CD14-positive monocyte (primary cell): Measurements from ENCODE around the gene TMEM14B. TPM values are rescaled to one million over a fixed set of nuclear protein-coding genes. Genes with fewer than 3 reads are reported as not detected.

ENCODE experiments used
- DNase-seq, 3 donors: peaks; one replicate each; pipeline ENCODE4 v3.0.0-alpha.2; 2011 to 2022
- H2AFZ ChIP-seq: 2 replicates; pipeline ENCODE4 v1.6.0; 2012; ENCODE audit warnings: mild to moderate bottlenecking, low read depth, low read length, inconsistent platforms; ENCODE audit not compliant: insufficient read depth, poor library complexity, severe bottlenecking
- H3K27ac ChIP-seq, 2 donors: 1 replicate in 1 of 2; 2 replicates in 1 of 2; pipeline ENCODE4 v1.5.1; 2012 to 2013; ENCODE audit warnings: low read length in 2 of 2, control low read depth in 1 of 2, inconsistent platforms in 1 of 2, low read depth in 1 of 2, mild to moderate bottlenecking in 1 of 2
- H3K27me3 ChIP-seq, 2 donors: one replicate each; pipeline versions ENCODE4 v1.6.0 to v1.6.1; 2011 to 2013; ENCODE audit warnings: low read length in 2 of 2; ENCODE audit not compliant: control insufficient read depth in 2 of 2, insufficient read depth in 2 of 2
- H3K36me3 ChIP-seq, 2 donors: replicated peaks in 1 of 2; 1 replicate in 1 of 2; 2 replicates in 1 of 2; pipeline versions ENCODE4 v1.5.1 to v1.6.1; 2012 to 2013; ENCODE audit warnings: low read length in 2 of 2, control low read depth in 1 of 2, inconsistent platforms in 1 of 2, mild to moderate bottlenecking in 1 of 2; ENCODE audit not compliant: insufficient read depth in 2 of 2, control insufficient read depth in 1 of 2
- H3K4me1 ChIP-seq, 2 donors: 1 replicate in 1 of 2; 2 replicates in 1 of 2; pipeline versions ENCODE4 v1.5.1 to v1.6.1; 2012 to 2013; ENCODE audit warnings: low read length in 2 of 2, control low read depth in 1 of 2, inconsistent platforms in 1 of 2, mild to moderate bottlenecking in 1 of 2, moderate library complexity in 1 of 2; ENCODE audit not compliant: insufficient read depth in 2 of 2, control insufficient read depth in 1 of 2
- H3K4me2 ChIP-seq: replicated peaks from 2 replicates; pipeline ENCODE3; 2012; ENCODE audit warnings: low read length, moderate library complexity, mild to moderate bottlenecking; ENCODE audit not compliant: poor library complexity, severe bottlenecking; ENCODE audit errors: extremely low read depth
- H3K4me3 ChIP-seq, 3 experiments: fragments of 200-600 bp in 1 of 3; sonication (generic) in 1 of 3; replicated peaks in 1 of 3; 1 replicate in 2 of 3; 2 replicates in 1 of 3; pipeline ENCODE4 v1.5.1; 2011 to 2013; ENCODE audit warnings: low read length in 3 of 3, mild to moderate bottlenecking in 3 of 3, control low read depth in 2 of 3, low read depth in 2 of 3, inconsistent platforms in 1 of 3, moderate library complexity in 1 of 3
- H3K79me2 ChIP-seq: 2 replicates; pipeline ENCODE4 v1.6.0; 2012; ENCODE audit warnings: mild to moderate bottlenecking, control low read depth, inconsistent platforms, low read length, moderate library complexity; ENCODE audit not compliant: insufficient read depth
- H3K9ac ChIP-seq: 2 replicates; pipeline ENCODE4 v1.6.0; 2017; ENCODE audit warnings: low read length, mild to moderate bottlenecking; ENCODE audit not compliant: insufficient read depth, poor library complexity, severe bottlenecking
- H3K9me3 ChIP-seq, 2 donors: replicated peaks in 1 of 2; 1 replicate in 1 of 2; 2 replicates in 1 of 2; pipeline versions ENCODE4 v1.5.1 to v1.6.1; 2012 to 2013; ENCODE audit warnings: low read length in 2 of 2, control low read depth in 1 of 2; ENCODE audit not compliant: control insufficient read depth in 1 of 2, insufficient read depth in 1 of 2
- H4K20me1 ChIP-seq: 2 replicates; pipeline ENCODE4 v1.6.0; 2012; ENCODE audit warnings: mild to moderate bottlenecking, low read length, control low read depth, moderate library complexity; ENCODE audit not compliant: insufficient read depth
- H3K27ac Mint-ChIP-seq, 7 donors: one replicate each; pipeline ENCODE4 v1.8.0; 2020; ENCODE audit warnings: mild to moderate bottlenecking in 7 of 7, mixed read lengths in 7 of 7, moderate library complexity in 6 of 7, inconsistent platforms in 2 of 7
- H3K27me3 Mint-ChIP-seq, 3 donors: one replicate each; pipeline ENCODE4 v1.8.0; 2021 to 2022; ENCODE audit warnings: low read depth in 3 of 3, mild to moderate bottlenecking in 3 of 3, mixed read lengths in 3 of 3, moderate library complexity in 3 of 3, inconsistent platforms in 1 of 3
- H3K36me3 Mint-ChIP-seq, 2 donors: one replicate each; pipeline ENCODE4 v1.8.0; 2020; ENCODE audit warnings: mixed read lengths in 2 of 2, inconsistent platforms in 1 of 2, mild to moderate bottlenecking in 1 of 2
- H3K4me1 Mint-ChIP-seq: one replicate; pipeline ENCODE4 v1.8.0; 2020; ENCODE audit warnings: mild to moderate bottlenecking, mixed read lengths
- H3K4me3 Mint-ChIP-seq, 2 donors: one replicate each; pipeline ENCODE4 v1.8.0; 2020; ENCODE audit warnings: mild to moderate bottlenecking in 2 of 2, mixed read lengths in 2 of 2, moderate library complexity in 1 of 2
- H3K9me3 Mint-ChIP-seq, 7 donors: one replicate each; pipeline ENCODE4 v1.8.0; 2020 to 2022; ENCODE audit warnings: mixed read lengths in 7 of 7, mild to moderate bottlenecking in 6 of 7, moderate library complexity in 6 of 7, inconsistent platforms in 2 of 7
- WGBS: methylation state at CpG from one replicate; pipeline ENCODE4 v1.1.5; 2013; ENCODE audit warnings: missing lambda C conversion rate; ENCODE audit not compliant: insufficient coverage; 5-methylcytosine and 5-hydroxymethylcytosine counted together
- intact Hi-C, 2 donors: fragments of 100-400 bp; cut with micrococcal nuclease; formaldehyde crosslinking; loops; one replicate each; pipeline versions ENCODE4 v1.15.0 to v1.15.1; 2023
- polyA plus RNA-seq, 3 donors: library from polyadenylated mRNA; depleted of rRNA in 1 of 3; unstranded in 2 of 3; stranded (reverse) in 1 of 3; fragments of 300-500 nt in 2 of 3; fragments of >200 nt in 1 of 3; fragmentation: Illumina TruSeq in 2 of 3; gene quantifications; 1 replicate in 2 of 3; 2 replicates in 1 of 3; pipeline ENCODE4 v1.2.3, GENCODE V29; 2012 to 2021
- TF ChIP-seq, protein P1 (sequence below): fragments of 200-600 bp; IDR thresholded peaks from one replicate; pipeline ENCODE4 v1.8.0; 2022; ENCODE audit warnings: antibody characterized with exemption, mild to moderate bottlenecking

TMEM14B gene
- polyA plus RNA-seq, 3 donors = 38.8 to 185 (median 141) TPM

DNA sequence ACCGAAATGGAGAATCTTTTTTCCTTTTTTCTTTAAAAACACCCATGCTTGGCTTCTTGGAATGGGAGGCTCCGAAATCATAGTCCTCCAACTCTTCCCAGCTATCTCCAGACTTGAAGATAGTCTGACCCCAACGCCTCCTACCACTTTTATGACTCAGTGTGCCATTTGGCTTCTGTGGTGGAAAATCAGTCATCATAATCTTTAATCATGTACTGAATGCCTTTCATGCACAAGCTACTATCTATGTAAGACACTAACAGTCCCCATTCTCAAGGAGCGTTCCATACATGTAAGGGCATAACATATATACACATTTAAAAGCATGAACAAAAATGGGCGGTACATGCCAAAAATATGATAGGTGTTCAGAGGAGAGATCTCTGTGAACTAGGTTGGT lies 44.1 kb downstream of the TMEM14B start:
- Histone ChIP-seq H3K27ac (no peak overlapping the region), H4K20me1 (no peaks in the 10 kb centered on the region), H3K36me3 (no peaks in the 10 kb centered on the region), H3K27me3 (no peaks in the 10 kb centered on the region), H3K9me3 (no peaks in the 10 kb centered on the region), H2AFZ (no peak overlapping the region), H3K4me3 (no peak overlapping the region), H3K79me2 (no peaks in the 10 kb centered on the region), H3K9ac (no peak overlapping the region), H3K4me1 (no peaks in the 10 kb centered on the region), H3K4me2 (no peak overlapping the region)
- Mint-ChIP-seq H3K27me3 (no peaks in the 10 kb centered on the region), H3K27ac (no peak overlapping the region), H3K4me3 (no peak overlapping the region), H3K4me1 (no peaks in the 10 kb centered on the region), H3K9me3 (peaks cover 0 to 3% (median 0%) of the 10 kb centered on the region in 7 donors), H3K36me3 (peaks cover 10% of the 10 kb centered on the region in 2 donors)
- no peak for DNase-seq
- intact Hi-C loops = no loop called here
- WGBS = 100% methylated on average over 1 of the region's 5 CpGs
- TF ChIP-seq, protein P1, sequence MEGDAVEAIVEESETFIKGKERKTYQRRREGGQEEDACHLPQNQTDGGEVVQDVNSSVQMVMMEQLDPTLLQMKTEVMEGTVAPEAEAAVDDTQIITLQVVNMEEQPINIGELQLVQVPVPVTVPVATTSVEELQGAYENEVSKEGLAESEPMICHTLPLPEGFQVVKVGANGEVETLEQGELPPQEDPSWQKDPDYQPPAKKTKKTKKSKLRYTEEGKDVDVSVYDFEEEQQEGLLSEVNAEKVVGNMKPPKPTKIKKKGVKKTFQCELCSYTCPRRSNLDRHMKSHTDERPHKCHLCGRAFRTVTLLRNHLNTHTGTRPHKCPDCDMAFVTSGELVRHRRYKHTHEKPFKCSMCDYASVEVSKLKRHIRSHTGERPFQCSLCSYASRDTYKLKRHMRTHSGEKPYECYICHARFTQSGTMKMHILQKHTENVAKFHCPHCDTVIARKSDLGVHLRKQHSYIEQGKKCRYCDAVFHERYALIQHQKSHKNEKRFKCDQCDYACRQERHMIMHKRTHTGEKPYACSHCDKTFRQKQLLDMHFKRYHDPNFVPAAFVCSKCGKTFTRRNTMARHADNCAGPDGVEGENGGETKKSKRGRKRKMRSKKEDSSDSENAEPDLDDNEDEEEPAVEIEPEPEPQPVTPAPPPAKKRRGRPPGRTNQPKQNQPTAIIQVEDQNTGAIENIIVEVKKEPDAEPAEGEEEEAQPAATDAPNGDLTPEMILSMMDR = no peak

DNA sequence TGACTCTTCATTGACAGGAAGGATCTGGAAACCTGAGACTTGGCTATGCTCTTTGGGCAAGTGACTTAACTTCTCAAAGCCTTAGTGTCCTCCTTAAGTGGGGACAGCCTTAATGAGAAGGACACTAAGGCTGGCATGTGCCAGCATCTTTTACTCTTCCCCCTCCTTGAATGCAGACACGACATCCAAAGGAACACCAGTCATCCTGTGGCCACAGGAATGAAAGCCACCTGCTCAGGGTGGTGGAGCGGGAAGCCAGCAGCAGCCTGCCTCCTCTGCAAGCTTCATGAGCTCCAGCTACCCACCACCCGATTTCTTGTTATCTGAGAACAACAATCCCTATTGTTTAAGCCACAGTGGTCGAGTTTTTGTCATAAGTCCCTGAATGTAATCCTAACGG lies 44.5 kb downstream of the TMEM14B start:
- H3K4me1 Mint-ChIP-seq = no peaks in the 10 kb centered on the region
- Histone ChIP-seq H3K9ac (no peak overlapping the region), H3K4me3 (no peak overlapping the region), H2AFZ (no peak overlapping the region), H3K4me1 (no peaks in the 10 kb centered on the region), H3K36me3 (no peaks in the 10 kb centered on the region), H4K20me1 (no peaks in the 10 kb centered on the region), H3K27me3 (no peaks in the 10 kb centered on the region), H3K4me2 (no peak overlapping the region), H3K27ac (no peak overlapping the region), H3K79me2 (no peaks in the 10 kb centered on the region), H3K9me3 (no peaks in the 10 kb centered on the region)
- intact Hi-C loops = no loop called here
- H3K27me3 Mint-ChIP-seq = no peaks in the 10 kb centered on the region
- TF ChIP-seq, protein P1 = no peak
- WGBS = 100% methylated on average over 2 of the region's 5 CpGs
- no peaks in the 10 kb centered on the region for H3K9me3 Mint-ChIP-seq
- H3K27ac Mint-ChIP-seq = no peak overlapping the region
- no peak for DNase-seq
- no peak overlapping the region for H3K4me3 Mint-ChIP-seq
- H3K36me3 Mint-ChIP-seq = peaks cover 8 to 10% of the 10 kb centered on the region in 2 donors
